ENCODE data around the gene SPG7.

Gene SPG7

GRCh38 chr16:89579351-89579750, 71.1 kb downstream of the SPG7 start:
- H3K4me3 ChIP-seq (ENCODE audit: low read length): no peak overlapping the region
- no peak for TF ChIP-seq CTCF (IDR thresholded peaks at IDR 0.05; ENCODE audit: insufficient read depth, low read depth, low read length, missing control alignments)
- no peak for DNase-seq (ENCODE audit: low read depth)

GRCh38 chr16:89581045-89581695, 73.0 kb downstream of the SPG7 start:
- no peak overlapping the region for H3K4me3 ChIP-seq (ENCODE audit: low read length)
- TF ChIP-seq CTCF (IDR thresholded peaks at IDR 0.05; ENCODE audit: insufficient read depth, low read depth, low read length, missing control alignments): no peak
- peak; percentile 88 for DNase-seq (ENCODE audit: low read depth)

GRCh38 chr16:89581861-89582563, 73.8 kb downstream of the SPG7 start:
- TF ChIP-seq CTCF (IDR thresholded peaks at IDR 0.05; ENCODE audit: insufficient read depth, low read depth, low read length, missing control alignments): no peak
- peak; percentile 58 for DNase-seq (ENCODE audit: low read depth)
- no peak overlapping the region for H3K4me3 ChIP-seq (ENCODE audit: low read length)

DNA sequence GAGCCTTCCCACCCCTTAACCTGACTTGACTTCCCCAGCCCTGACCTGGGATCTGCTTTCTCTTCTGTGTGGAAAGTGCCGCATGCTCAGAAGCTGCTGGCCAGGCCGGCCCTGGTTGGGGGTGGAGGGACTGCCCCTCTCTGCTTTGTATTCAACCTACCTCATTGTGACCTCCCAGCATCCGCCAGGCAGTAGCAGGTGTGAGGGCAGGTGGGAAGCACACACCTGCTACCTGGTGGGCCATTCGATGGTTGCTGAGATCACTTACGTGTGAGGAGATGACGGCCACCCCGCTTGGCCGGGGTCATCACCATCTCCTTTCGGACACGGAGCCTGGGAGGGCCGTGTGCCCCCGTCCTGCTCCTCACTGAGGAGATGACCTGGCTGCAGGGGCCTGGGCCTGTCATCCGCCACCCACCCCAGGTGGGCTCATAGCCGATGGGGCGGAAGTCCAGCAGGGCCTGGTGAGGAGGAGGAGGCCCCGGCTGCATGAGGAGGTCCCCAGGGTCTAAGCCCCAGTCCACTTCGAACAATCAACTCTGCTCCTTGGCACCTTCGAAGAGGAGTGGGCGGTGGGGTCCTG, 74.5 kb downstream of the SPG7 start:
- no peak for TF ChIP-seq CTCF (IDR thresholded peaks at IDR 0.05; ENCODE audit: insufficient read depth, low read depth, low read length, missing control alignments)
- no peak for DNase-seq (ENCODE audit: low read depth)
- no peak overlapping the region for H3K4me3 ChIP-seq (ENCODE audit: low read length)

DNA sequence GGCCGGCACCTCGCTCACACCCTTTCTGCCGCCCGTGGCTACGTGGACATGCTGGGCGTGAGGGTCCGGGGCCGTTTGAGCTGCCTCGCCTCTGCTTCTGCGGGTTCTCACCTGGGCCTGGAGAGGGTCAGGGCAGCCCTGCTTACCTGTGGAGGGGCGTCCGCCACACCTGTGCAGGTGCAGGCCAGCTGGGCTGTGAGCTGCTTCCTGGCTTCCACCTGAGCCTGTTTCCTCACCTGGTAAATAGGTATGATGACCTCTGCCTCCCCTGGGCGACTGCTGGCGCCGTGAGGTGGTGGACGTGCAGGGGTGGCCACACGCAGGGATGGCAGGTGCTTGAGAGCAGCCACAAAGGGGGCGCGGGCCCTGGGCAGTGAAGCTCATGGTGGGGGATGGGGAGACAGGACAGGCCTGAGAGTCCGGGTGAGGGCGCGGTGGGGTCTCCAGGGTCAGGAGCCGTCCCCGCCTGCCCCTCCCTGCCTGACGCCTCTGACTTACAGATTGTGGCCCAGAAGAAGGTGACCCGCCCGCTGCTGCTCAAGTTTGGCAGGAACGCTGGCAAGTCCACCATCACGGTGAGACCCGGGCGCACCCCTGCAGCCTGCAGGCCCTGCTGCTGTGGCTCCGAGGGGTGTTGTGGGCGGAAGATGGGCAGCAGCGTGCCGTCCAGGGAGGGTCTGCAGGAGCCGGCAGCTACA, 75.1 kb downstream of the SPG7 start:
- no peak overlapping the region for H3K4me3 ChIP-seq (ENCODE audit: low read length)

More for the DNA sequence above, 75.1 kb downstream of the SPG7 start:
- DNase-seq (ENCODE audit: low read depth): no peak
- TF ChIP-seq CTCF (IDR thresholded peaks at IDR 0.05; ENCODE audit: insufficient read depth, low read depth, low read length, missing control alignments): no peak
